Neural progenitor cell (in vitro differentiated cells): ENCODE data around the gene SLC38A10. TPM values are rescaled to one million over a fixed set of nuclear protein-coding genes. Genes with fewer than 3 reads are reported as not detected.
A peak's percentile ranks its signal among the peaks of the same experiment; 100 is the strongest.

Source experiments
- DNase-seq: peaks from one replicate; pipeline ENCODE4 v3.0.0-alpha.2; 2016; ENCODE audit warnings: low spot score
- H2AFZ ChIP-seq: fragments of 200-600 bp; sonication (generic); replicated peaks from 2 replicates; pipeline ENCODE4 v1.6.1; 2016; ENCODE audit warnings: antibody characterized with exemption
- H3F3A ChIP-seq: fragments of 200-600 bp; sonication (generic); 2 replicates; pipeline ENCODE4 v1.6.1; 2016; ENCODE audit warnings: antibody characterized with exemption, low read depth
- H3K27ac ChIP-seq: fragments of 200-600 bp; sonication (generic); 2 replicates; pipeline ENCODE4 v1.5.1; 2016; ENCODE audit warnings: mild to moderate bottlenecking
- H3K27me3 ChIP-seq: fragments of 200-600 bp; sonication (generic); 2 replicates; pipeline ENCODE4 v1.6.1; 2016; ENCODE audit warnings: mild to moderate bottlenecking, moderate library complexity
- H3K36me3 ChIP-seq: fragments of 200-600 bp; sonication (generic); 2 replicates; pipeline ENCODE4 v1.5.1; 2016
- H3K4me1 ChIP-seq: fragments of 200-600 bp; sonication (generic); 2 replicates; pipeline ENCODE4 v1.6.1; 2016; ENCODE audit warnings: mixed run types
- H3K4me2 ChIP-seq: fragments of 200-600 bp; sonication (generic); 2 replicates; pipeline ENCODE4 v1.6.1; 2016
- H3K4me3 ChIP-seq: fragments of 200-600 bp; sonication (generic); 2 replicates; pipeline ENCODE4 v1.5.1; 2016
- H3K79me2 ChIP-seq: fragments of 200-600 bp; sonication (generic); 2 replicates; pipeline ENCODE4 v1.6.1; 2016; ENCODE audit warnings: low read depth
- H3K9ac ChIP-seq: fragments of 200-600 bp; sonication (generic); 2 replicates; pipeline ENCODE4 v1.6.1; 2016
- H3K9me3 ChIP-seq: fragments of 200-600 bp; sonication (generic); 2 replicates; pipeline ENCODE4 v1.5.1; 2016; ENCODE audit warnings: low read depth
- H4K20me1 ChIP-seq: fragments of 200-600 bp; sonication (generic); 2 replicates; pipeline ENCODE4 v1.6.1; 2016; ENCODE audit warnings: low read depth
- H3K27ac Mint-ChIP-seq: 3 replicates; pipeline ENCODE4 v1.8.0; 2021; ENCODE audit warnings: mixed read lengths
- H3K27me3 Mint-ChIP-seq: 2 replicates; pipeline ENCODE4 v1.8.0; 2022; ENCODE audit warnings: low read depth, mild to moderate bottlenecking, inconsistent platforms, moderate library complexity, mixed read lengths; ENCODE audit not compliant: insufficient read depth
- H3K36me3 Mint-ChIP-seq: 3 replicates; pipeline ENCODE4 v1.8.0; 2021; ENCODE audit warnings: mixed read lengths
- H3K4me1 Mint-ChIP-seq: 3 replicates; pipeline ENCODE4 v1.8.0; 2021; ENCODE audit warnings: mixed read lengths
- H3K4me3 Mint-ChIP-seq: 3 replicates; pipeline ENCODE4 v1.8.0; 2021; ENCODE audit warnings: mild to moderate bottlenecking, moderate library complexity, mixed read lengths
- H3K9me3 Mint-ChIP-seq: 3 replicates; pipeline ENCODE4 v1.8.0; 2020; ENCODE audit warnings: mixed read lengths
- EZH2 ChIP-seq: fragments of 200-600 bp; sonication (generic); IDR thresholded peaks from 2 replicates; pipeline ENCODE4 v1.6.1; 2017; ENCODE audit warnings: antibody characterized with exemption, mild to moderate bottlenecking, moderate library complexity
- EZH2phosphoT487 ChIP-seq: fragments of 200-600 bp; sonication (generic); IDR thresholded peaks from 2 replicates; pipeline ENCODE4 v1.6.1; 2017; ENCODE audit warnings: antibody characterized with exemption
- total RNA-seq: library from RNA; depleted of rRNA; stranded (reverse); fragments of >200 nt; gene quantifications from 2 replicates; pipeline ENCODE4 v1.2.3, GENCODE V29; 2015; ENCODE audit warnings: low replicate concordance
- TF ChIP-seq, protein P1 (sequence below): fragments of 200-600 bp; sonication (generic); IDR thresholded peaks from 2 replicates; pipeline ENCODE4 v1.5.1; 2017; ENCODE audit warnings: antibody characterized with exemption, mild to moderate bottlenecking

SLC38A10 gene
- total RNA-seq, 1 donor from 2014 or later, result 8.3 TPM

GRCh38 chr17:81329927-81330883 is 35.1 kb upstream of the SLC38A10 start:
- Histone ChIP-seq H3K79me2 (no peaks in the 10 kb centered on the region), H3K27ac (no peak overlapping the region), H2AFZ (no peak overlapping the region), H4K20me1 (no peaks in the 10 kb centered on the region), H3K4me2 (peak overlapping the region; percentile 7), H3K27me3 (no peaks in the 10 kb centered on the region), H3F3A (peaks cover 20% of the 10 kb centered on the region), H3K36me3 (no peaks in the 10 kb centered on the region), H3K9me3 (no peaks in the 10 kb centered on the region), H3K9ac (no peak overlapping the region), H3K4me1 (peaks cover 36% of the 10 kb centered on the region), H3K4me3 (no peak overlapping the region)
- peak; percentile 56 for DNase-seq
- Mint-ChIP-seq H3K4me1 (peaks cover 32% of the 10 kb centered on the region), H3K9me3 (no peaks in the 10 kb centered on the region), H3K27me3 (peaks cover 4% of the 10 kb centered on the region), H3K27ac (no peak overlapping the region), H3K4me3 (no peak overlapping the region), H3K36me3 (no peaks in the 10 kb centered on the region)
- TF ChIP-seq EZH2 (no peak), EZH2phosphoT487 (no peak)
- TF ChIP-seq, protein P1, sequence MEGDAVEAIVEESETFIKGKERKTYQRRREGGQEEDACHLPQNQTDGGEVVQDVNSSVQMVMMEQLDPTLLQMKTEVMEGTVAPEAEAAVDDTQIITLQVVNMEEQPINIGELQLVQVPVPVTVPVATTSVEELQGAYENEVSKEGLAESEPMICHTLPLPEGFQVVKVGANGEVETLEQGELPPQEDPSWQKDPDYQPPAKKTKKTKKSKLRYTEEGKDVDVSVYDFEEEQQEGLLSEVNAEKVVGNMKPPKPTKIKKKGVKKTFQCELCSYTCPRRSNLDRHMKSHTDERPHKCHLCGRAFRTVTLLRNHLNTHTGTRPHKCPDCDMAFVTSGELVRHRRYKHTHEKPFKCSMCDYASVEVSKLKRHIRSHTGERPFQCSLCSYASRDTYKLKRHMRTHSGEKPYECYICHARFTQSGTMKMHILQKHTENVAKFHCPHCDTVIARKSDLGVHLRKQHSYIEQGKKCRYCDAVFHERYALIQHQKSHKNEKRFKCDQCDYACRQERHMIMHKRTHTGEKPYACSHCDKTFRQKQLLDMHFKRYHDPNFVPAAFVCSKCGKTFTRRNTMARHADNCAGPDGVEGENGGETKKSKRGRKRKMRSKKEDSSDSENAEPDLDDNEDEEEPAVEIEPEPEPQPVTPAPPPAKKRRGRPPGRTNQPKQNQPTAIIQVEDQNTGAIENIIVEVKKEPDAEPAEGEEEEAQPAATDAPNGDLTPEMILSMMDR, result peak; percentile 19

DNA sequence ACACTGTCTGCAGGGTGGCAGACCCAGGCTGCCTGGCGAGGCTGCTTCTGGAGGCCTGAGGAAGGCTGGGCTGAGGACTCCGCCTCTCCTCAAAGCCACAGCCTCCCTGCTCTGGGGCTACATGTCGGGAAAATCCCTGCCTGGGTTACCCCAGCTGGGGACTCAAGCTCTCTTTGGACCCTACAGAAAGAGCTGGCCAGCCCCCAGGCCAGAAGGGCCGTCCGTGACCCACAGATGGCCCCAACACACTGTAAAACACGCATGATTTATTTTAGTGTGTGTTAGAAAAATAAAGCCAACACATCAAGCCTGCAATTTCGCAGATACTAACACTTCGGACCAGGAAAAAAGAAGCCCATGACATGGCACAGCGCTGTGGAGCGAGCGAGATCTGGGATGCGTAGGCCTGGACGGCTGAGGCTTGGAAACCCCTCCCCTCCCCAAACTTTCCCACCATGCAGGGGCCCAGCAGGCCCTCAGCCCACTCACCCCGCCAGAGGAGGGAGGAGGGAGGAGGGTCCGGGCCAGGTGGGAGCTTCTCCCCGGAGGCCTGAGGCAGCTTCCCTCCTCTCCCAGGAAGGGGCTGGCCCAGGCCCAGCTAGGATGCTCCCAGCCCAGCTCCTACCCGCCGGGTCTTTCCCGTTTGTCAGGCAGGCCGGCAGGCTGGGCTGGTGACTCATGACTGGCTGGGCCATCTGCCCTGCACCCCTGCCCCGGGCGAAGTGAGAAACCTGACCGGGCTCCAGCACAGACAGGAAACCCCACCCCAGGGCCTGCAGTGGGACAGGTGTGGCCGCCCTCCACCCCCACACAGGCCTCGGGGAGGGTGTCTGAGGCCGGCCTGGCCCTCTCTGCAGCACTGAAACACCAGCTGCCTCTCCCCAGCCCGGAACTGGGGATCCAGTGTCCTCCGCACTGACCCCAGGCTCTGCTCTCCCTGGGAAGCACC is 34.1 kb upstream of the SLC38A10 start:
- H3K4me2 ChIP-seq, result peak overlapping the region; percentile 10
- H3K9me3 ChIP-seq, result no peaks in the 10 kb centered on the region

DNA sequence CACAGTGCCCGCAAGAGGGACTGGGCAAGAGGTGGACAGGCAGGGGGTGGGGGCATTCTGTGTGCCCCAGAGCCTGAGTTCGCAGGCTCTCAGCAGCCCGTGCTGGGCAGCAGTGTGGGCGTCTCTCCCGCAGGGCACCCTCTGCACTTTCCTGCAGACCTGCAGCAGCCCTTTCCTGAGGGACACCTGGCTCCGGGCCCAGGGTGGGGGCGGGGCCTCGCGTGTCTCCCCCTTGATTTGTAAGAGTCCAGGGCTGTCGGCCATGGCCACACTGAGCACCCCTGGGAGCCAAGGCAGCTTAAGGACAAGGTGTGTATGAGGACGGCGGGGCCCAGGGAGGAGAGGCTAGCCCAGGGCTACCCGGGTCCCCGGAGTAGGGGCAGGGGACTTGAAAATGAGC is 33.4 kb upstream of the SLC38A10 start:
- TF ChIP-seq, protein P1, result no peak
- TF ChIP-seq EZH2 (no peak), EZH2phosphoT487 (no peak)
- H3K27ac Mint-ChIP-seq, result no peak overlapping the region
- Histone ChIP-seq H3K27me3 (no peaks in the 10 kb centered on the region), H3K4me1 (peaks cover 36% of the 10 kb centered on the region), H3K79me2 (no peaks in the 10 kb centered on the region), H3F3A (peaks cover 20% of the 10 kb centered on the region), H3K9me3 (no peaks in the 10 kb centered on the region), H3K4me2 (peak overlapping the region; percentile 10), H4K20me1 (no peaks in the 10 kb centered on the region), H3K4me3 (no peak overlapping the region), H3K27ac (no peak overlapping the region), H3K9ac (no peak overlapping the region), H2AFZ (no peak overlapping the region), H3K36me3 (no peaks in the 10 kb centered on the region)
- no peak for DNase-seq
- no peaks in the 10 kb centered on the region for H3K36me3 Mint-ChIP-seq
- no peaks in the 10 kb centered on the region for H3K9me3 Mint-ChIP-seq
- peaks cover 30% of the 10 kb centered on the region for H3K4me1 Mint-ChIP-seq
- H3K27me3 Mint-ChIP-seq, result peaks cover 7% of the 10 kb centered on the region
- H3K4me3 Mint-ChIP-seq, result no peak overlapping the region

More for the DNA sequence above, 34.1 kb upstream of the SLC38A10 start:
- peak overlapping the region; percentile 1 for H2AFZ ChIP-seq
- Mint-ChIP-seq H3K4me3 (peak overlapping the region; percentile 44), H3K27ac (peak overlapping the region; percentile 84), H3K36me3 (no peaks in the 10 kb centered on the region), H3K27me3 (peaks cover 4% of the 10 kb centered on the region), H3K4me1 (peaks cover 32% of the 10 kb centered on the region), H3K9me3 (no peaks in the 10 kb centered on the region)
- no peaks in the 10 kb centered on the region for H3K36me3 ChIP-seq
- H3K9ac ChIP-seq, result no peak overlapping the region
- peak; percentile 65 for DNase-seq
- H3K4me1 ChIP-seq, result peaks cover 36% of the 10 kb centered on the region
- H3K27ac ChIP-seq, result no peak overlapping the region
- no peak overlapping the region for H3K4me3 ChIP-seq
- peaks cover 20% of the 10 kb centered on the region for H3F3A ChIP-seq
- H3K79me2 ChIP-seq, result no peaks in the 10 kb centered on the region
- TF ChIP-seq, protein P1, result no peak
- TF ChIP-seq EZH2phosphoT487, result no peak
- TF ChIP-seq EZH2, result no peak
- H3K27me3 ChIP-seq, result no peaks in the 10 kb centered on the region
- H4K20me1 ChIP-seq, result no peaks in the 10 kb centered on the region
